Activated CD4-positive, alpha-beta T cell treated with anti-CD3 and anti-CD28 coated beads for 36 hours (primary cell): Measurements from ENCODE around the gene S100A13. TPM values are rescaled to one million over a fixed set of nuclear protein-coding genes. Genes with fewer than 3 reads are reported as not detected.
A peak's percentile ranks its signal among the peaks of the same experiment; 100 is the strongest.

Experiments
- ATAC-seq: fragments of 200-7000 bp; cut with Tn5 transposase; one replicate; pipeline ENCODE4 v1.10.0; 2021; ENCODE audit warnings: mild to moderate bottlenecking, moderate library complexity
- CTCF ChIA-PET: fragments of 350-600 bp; sonication (Branson Sonifier 250); formaldehyde crosslinking; loops from one replicate; lab custom pipeline; 2021; ENCODE audit warnings: antibody characterized with exemption; lab: Charles Lee
- POLR2A ChIA-PET: fragments of 350-600 bp; sonication (Branson Sonifier 250); formaldehyde crosslinking; loops from one replicate; lab custom pipeline; 2021; ENCODE audit warnings: antibody characterized with exemption, inconsistent platforms; lab: Charles Lee
- DNase-seq: peaks from one replicate; pipeline ENCODE4 v3.0.0-alpha.2; 2020
- H3K27ac Mint-ChIP-seq: one replicate; pipeline ENCODE4 v1.8.0; 2021; ENCODE audit warnings: mixed read lengths
- H3K27me3 Mint-ChIP-seq: one replicate; pipeline ENCODE4 v1.8.0; 2021; ENCODE audit warnings: mixed read lengths
- H3K36me3 Mint-ChIP-seq: one replicate; pipeline ENCODE4 v1.8.0; 2021; ENCODE audit warnings: low read depth, mixed read lengths
- H3K4me1 Mint-ChIP-seq: one replicate; pipeline ENCODE4 v1.8.0; 2021; ENCODE audit warnings: mixed read lengths
- H3K4me3 Mint-ChIP-seq: one replicate; pipeline ENCODE4 v1.8.0; 2021; ENCODE audit warnings: mild to moderate bottlenecking, moderate library complexity, mixed read lengths
- H3K9me3 Mint-ChIP-seq: one replicate; pipeline ENCODE4 v1.8.0; 2021; ENCODE audit warnings: low read depth, mixed read lengths
- intact Hi-C, 2 experiments: fragments of 100-400 bp; cut with DNase I in 1 of 2; cut with micrococcal nuclease in 1 of 2; formaldehyde crosslinking; loops; one replicate each; pipeline versions ENCODE4 v1.14.2 to v1.15.1; 2022 to 2024; cut with DNase I, micrococcal nuclease
- total RNA-seq, 2 experiments: library from RNA; stranded (reverse); gene quantifications; one replicate each; pipeline ENCODE4 v1.2.3, GENCODE V29; 2021

Gene S100A13
- total RNA-seq, 2 experiments from 2014 or later, result 5.4 TPM

DNA sequence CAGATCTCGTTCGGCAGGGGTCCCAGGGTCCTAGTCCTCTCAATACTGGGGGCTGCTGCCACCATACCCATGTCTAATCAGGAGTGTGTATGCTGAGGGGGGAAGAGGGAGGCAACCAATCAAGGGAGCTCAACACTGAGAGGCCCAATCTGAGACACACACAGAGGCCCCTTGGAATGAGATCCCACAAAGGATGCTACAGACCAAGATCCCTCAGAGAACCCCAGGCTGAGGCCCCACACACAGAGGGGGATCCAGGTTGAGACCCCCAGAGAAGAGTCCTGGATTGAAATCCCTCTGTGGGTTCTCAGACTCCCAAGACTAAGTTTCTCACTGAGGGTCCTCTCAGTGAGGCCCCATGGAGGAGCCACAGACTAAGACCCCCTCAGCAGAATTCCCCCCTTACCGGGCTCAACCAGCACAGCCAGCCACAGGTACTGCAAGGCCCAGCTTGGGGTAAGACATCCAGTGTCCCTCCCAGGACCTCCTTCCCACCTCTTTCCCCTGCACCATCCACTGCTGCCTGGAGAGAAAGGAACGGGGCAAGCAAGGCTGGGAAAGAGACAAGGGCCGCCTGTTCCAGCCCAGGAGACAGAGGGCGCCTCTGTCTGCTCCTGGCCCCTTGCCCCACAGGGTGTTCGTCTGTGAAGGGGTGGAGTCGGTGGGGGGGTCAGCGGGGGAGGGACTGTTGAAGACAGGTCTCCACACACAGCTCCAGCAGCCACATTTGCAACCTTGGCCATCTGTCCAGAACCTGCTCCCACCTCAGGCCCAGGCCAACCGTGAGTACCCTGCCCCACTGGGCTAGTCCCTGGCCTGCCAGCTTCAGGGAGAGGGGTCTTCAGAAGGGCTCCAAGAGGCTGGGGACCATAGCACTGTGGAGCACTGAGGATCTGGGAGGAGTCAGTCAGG lies 666 bp upstream of the S100A13 start, which contains the start of gene S100A1:
Gene S100A1 (plus strand): TSS at position 720 of the 912 bp plus-strand sequence. CDS start 2,088 bp downstream, outside the sequence.
- Mint-ChIP-seq H3K4me1 (peaks cover 20% of the 10 kb centered on the region), H3K27me3 (peaks cover 2% of the 10 kb centered on the region), H3K4me3 (no peak within 1 kb of the TSS), H3K27ac (no peak within 1 kb of the TSS), H3K36me3 (no peaks in the 10 kb centered on the region), H3K9me3 (no peaks in the 10 kb centered on the region)
- DNase-seq (no peak), ATAC-seq (no peak)
- ChIA-PET CTCF (interaction anchor here (0.8 to 7.1 kb wide), 7 partner anchors 10 to 117 kb away, joined by 3 to 60 read pairs (median 3); partner anchors contain the start of gene S100A14), POLR2A (interaction anchor here (0.7 kb wide), 1 partner anchor 12 kb away, joined by 3 read pairs; no protein-coding TSS in a partner anchor)
- intact Hi-C loops, result no loop called here

DNA sequence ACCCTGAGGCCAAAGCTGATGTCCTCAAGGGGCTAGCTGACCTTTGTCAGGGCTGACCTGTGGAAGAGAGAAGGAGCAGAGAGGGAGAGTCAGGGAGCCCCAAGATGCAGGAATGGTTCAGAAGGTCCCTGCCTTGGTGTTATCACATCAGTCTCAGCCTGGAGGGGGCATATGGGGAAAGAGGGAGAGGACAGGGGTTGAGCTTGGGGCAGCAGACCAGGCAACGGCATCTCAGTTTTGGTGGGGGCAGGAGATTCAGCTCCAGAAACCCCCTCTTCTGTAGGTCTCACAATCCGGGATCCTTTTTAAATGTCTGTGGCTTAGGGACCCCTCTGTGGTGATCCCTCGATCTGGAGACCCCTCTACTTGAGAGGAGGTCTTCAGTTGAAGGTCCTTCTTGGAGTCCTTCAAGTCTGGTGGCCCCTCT lies 815 bp downstream of the S100A13 start:
- ChIA-PET POLR2A (no interaction called here), CTCF (interaction anchor here (0.6 to 7.1 kb wide), 4 partner anchors 10 to 116 kb away, joined by 3 to 60 read pairs (median 4); partner anchors contain the start of gene S100A14)
- no peak for DNase-seq
- peaks cover 2% of the 10 kb centered on the region for H3K27me3 Mint-ChIP-seq
- no peak overlapping the region for H3K4me3 Mint-ChIP-seq
- no peaks in the 10 kb centered on the region for H3K9me3 Mint-ChIP-seq
- ATAC-seq, result no peak
- H3K4me1 Mint-ChIP-seq, result peaks cover 9% of the 10 kb centered on the region
- no peak overlapping the region for H3K27ac Mint-ChIP-seq
- no peaks in the 10 kb centered on the region for H3K36me3 Mint-ChIP-seq
- intact Hi-C loops, result no loop called here

DNA sequence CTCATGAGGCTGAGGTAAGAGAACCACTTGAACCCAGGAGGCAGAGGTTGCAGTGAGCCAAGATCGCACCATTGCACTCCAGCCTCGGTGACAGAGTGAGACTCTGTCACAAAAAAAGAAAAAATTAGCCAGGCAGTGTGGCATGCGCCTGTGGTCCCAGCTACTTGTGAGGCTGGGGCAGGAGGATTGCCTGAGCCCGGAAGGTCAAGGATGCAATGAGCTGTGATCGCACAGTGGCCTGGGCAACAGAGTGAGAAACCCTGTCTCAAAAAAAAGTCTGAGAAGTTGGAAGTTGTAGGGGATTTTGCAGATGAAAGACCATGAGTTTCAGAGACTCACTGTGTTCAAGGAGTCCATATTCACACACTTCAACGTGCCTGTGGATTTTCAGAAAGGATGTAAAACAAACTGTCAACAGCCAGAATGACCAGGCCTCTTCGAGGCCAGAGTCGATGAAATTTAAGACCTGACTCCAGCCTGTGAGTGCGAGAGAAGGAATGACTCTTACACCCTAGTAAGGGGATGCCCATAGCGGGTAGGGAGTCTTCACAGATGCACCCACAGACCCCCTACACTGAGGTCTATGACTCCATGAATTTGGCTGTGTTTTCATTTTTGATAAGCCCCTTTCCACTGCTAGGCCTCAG lies 2.2 kb downstream of the S100A13 start:
- DNase-seq (no peak), ATAC-seq (no peak)
- POLR2A ChIA-PET, result interaction anchor here (0.7 kb wide), 1 partner anchor 85 kb away, joined by 3 read pairs; no protein-coding TSS in a partner anchor
- intact Hi-C loops, result no loop called here
- Mint-ChIP-seq H3K27me3 (peaks cover 2% of the 10 kb centered on the region), H3K9me3 (no peaks in the 10 kb centered on the region), H3K36me3 (no peaks in the 10 kb centered on the region), H3K4me1 (no peaks in the 10 kb centered on the region), H3K27ac (no peak overlapping the region), H3K4me3 (no peak overlapping the region)
- CTCF ChIA-PET, result interaction anchor here (1.0 to 2.6 kb wide), 2 partner anchors 43 to 93 kb away, joined by 3 to 9 read pairs; no protein-coding TSS in a partner anchor

DNA sequence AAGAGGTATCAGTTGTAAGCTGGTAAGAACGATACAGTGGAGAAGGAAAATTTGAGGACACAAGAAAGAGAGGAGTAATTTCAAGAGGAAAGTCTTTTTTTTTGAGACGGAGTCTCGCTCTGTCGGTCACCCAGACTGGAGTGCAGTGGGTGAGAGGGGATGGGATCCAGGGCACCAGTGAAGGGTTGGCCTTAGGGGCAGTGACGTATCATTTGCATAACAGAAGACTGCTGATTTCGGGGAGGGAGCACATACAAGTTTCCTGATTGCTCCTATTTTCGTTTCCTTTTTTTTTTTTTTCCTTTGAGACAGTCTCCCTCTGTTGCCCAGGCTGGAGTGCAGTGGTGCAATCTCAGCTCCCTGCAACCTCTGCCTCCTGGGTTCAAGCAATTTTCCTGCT lies 4.2 kb downstream of the S100A13 start:
- Mint-ChIP-seq H3K27me3 (peaks cover 2% of the 10 kb centered on the region), H3K4me1 (no peaks in the 10 kb centered on the region), H3K4me3 (peak overlapping the region; percentile 17), H3K36me3 (no peaks in the 10 kb centered on the region), H3K27ac (no peak overlapping the region), H3K9me3 (no peaks in the 10 kb centered on the region)
- no peak for ATAC-seq
- POLR2A ChIA-PET, result no interaction called here
- intact Hi-C loops, result no loop called here
- CTCF ChIA-PET, result interaction anchor here (0.7 to 2.6 kb wide), 6 partner anchors 9 to 126 kb away, joined by 3 to 9 read pairs (median 4); partner anchors contain the start of gene CHTOP
- DNase-seq, result no peak

DNA sequence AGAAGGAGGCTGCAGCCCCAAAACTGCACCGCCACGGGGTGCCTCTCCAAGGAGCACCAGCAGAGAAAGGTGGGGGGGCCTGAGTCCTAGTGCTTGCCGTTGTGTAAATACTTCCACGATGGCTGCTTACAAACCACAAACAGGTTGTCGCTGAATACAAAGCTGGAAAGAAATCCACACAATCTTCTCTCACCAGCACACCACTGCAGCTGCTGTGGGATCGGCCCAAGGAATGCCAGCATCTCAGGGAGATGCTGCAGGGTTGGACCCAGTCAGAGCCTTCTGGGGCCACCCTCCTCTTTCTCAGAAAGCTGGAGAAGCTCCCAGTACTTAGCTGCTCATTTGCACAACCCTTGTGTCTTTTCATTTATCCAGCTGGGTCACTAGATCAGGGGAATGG lies 8.1 kb downstream of the S100A13 start:
- CTCF ChIA-PET, result interaction anchor here (0.6 to 6.5 kb wide), 12 partner anchors 10 to 368 kb away, joined by 3 to 60 read pairs (median 6); partner anchors contain the start of genes S100A1 and S100A13
- intact Hi-C loops, result loop anchor here in 1 of 2 experiments (5.0 kb wide), 1 partner anchor 87 kb away; no protein-coding TSS in a partner anchor
- POLR2A ChIA-PET, result no interaction called here
- H3K27ac Mint-ChIP-seq, result no peak overlapping the region
- H3K27me3 Mint-ChIP-seq, result no peaks in the 10 kb centered on the region
- DNase-seq (no peak), ATAC-seq (no peak)
- H3K4me1 Mint-ChIP-seq, result peaks cover 20% of the 10 kb centered on the region
- H3K36me3 Mint-ChIP-seq, result no peaks in the 10 kb centered on the region
- H3K9me3 Mint-ChIP-seq, result no peaks in the 10 kb centered on the region
- H3K4me3 Mint-ChIP-seq, result no peak overlapping the region

DNA sequence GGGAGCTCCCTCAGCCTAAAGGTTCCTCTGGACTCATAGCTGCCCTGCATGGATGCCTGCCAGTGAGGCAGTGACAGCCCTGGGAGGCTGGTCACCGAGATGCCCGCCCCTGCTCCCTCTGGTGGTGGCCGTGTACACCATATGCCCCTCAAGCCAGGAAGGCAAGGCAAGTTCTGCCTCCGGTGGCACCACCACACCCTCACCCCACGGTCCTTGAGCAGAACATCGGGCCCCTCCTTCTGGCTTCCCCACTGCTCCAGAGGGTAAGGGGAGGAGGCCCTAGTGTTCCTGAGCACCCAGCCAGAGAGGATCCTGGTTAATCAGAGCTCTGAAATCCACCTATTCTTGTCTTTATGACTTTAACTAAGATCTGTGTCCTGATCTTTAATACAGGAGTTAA lies 9.6 kb downstream of the S100A13 start:
- H3K27me3 Mint-ChIP-seq, result no peaks in the 10 kb centered on the region
- ChIA-PET CTCF (interaction anchor here (0.6 to 6.5 kb wide), 23 partner anchors 10 to 598 kb away, joined by 3 to 60 read pairs (median 5); partner anchors contain the start of genes S100A1, S100A13 and S100A5), POLR2A (interaction anchor here (0.7 kb wide), 1 partner anchor 368 kb away, joined by 3 read pairs; the partner anchor contains the start of gene RAB13)
- DNase-seq, result peak; percentile 90
- peak overlapping the region; percentile 58 for H3K27ac Mint-ChIP-seq
- no peak overlapping the region for H3K4me3 Mint-ChIP-seq
- no peaks in the 10 kb centered on the region for H3K9me3 Mint-ChIP-seq
- intact Hi-C loops, result loop anchor here (1.0 to 5.0 kb wide), 6 partner anchors 16 to 108 kb away; no protein-coding TSS in a partner anchor
- H3K4me1 Mint-ChIP-seq, result peaks cover 20% of the 10 kb centered on the region
- ATAC-seq, result peak; percentile 99
- no peaks in the 10 kb centered on the region for H3K36me3 Mint-ChIP-seq

DNA sequence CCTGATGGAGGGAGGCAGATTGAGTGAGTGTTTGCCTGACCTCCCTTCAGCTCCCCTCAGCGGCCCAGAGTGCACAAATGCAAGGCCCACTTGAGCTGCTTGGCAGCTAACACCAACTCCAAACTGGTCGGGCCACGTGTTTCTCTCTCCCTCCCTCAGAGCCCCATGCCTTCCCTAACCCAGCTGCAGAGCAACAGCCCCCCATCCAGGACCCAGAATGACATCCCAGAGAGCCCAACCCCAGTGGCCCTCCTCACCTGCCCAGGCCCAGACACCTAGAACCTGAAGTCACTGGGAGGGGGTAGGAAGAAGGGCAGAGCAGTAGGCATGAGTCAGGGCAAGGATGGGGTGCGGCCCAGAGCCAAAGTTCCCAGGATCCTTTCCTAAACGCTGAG lies 10.4 kb downstream of the S100A13 start:
- ATAC-seq (no peak), DNase-seq (no peak)
- Mint-ChIP-seq H3K27ac (peak overlapping the region; percentile 34), H3K4me3 (no peak overlapping the region), H3K9me3 (no peaks in the 10 kb centered on the region), H3K4me1 (peaks cover 20% of the 10 kb centered on the region), H3K36me3 (no peaks in the 10 kb centered on the region), H3K27me3 (no peaks in the 10 kb centered on the region)
- CTCF ChIA-PET, result interaction anchor here (0.6 to 6.5 kb wide), 12 partner anchors 10 to 107 kb away, joined by 3 to 60 read pairs (median 8); partner anchors contain the start of genes S100A1 and S100A13
- intact Hi-C loops, result loop anchor here (1.0 to 5.0 kb wide), 6 partner anchors 16 to 108 kb away; no protein-coding TSS in a partner anchor
- POLR2A ChIA-PET, result no interaction called here

DNA sequence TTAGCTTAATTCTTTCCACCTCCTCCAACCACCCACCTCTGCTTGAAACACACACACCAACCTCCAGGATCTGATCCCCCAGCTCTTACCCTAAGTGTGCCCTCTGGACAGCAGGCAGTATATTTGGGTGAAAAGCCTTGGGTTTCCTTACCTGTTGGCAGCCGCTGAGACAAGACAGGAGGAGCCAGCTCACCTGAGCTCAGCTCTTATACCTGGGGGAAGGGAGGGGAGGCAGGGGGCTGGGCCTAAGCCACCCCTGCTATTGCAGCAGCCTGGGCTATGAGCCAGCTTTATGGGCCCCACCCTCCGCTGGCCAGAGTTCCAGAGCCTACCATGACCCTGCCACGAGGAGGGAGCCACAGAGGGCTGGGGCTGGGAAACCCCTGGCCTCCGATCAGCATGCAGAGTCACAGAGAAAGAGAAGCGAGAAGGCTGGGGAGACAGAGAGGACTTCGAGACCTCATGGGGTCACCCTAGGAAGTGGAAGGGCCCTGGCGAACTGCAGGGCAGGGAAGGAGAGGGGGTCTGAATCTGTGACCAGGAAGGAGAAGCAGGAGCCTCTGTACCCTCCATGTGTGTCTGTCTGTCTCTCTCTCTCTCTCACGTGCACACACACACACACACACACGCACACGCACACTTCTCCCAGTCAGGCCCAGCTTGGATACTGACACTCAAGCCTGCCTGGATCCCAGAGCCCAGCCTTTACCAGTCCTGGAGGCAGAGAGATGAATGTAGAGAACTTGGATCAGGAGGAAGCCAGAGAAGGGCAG lies 11.0 kb downstream of the S100A13 start, which contains the start of gene S100A14:
Gene S100A14 (minus strand): TSS at position 182 of the 773 bp plus-strand sequence. CDS start 467 bp downstream, outside the sequence.
- DNase-seq, result no peak
- ATAC-seq, result no peak
- CTCF ChIA-PET, result interaction anchor here (0.6 to 6.5 kb wide), 12 partner anchors 9 to 107 kb away, joined by 3 to 60 read pairs (median 6); partner anchors contain the start of genes CHTOP, S100A1 and S100A13
- Mint-ChIP-seq H3K9me3 (no peaks in the 10 kb centered on the region), H3K27me3 (no peaks in the 10 kb centered on the region), H3K4me3 (no peak within 1 kb of the TSS), H3K4me1 (peaks cover 20% of the 10 kb centered on the region), H3K36me3 (no peaks in the 10 kb centered on the region), H3K27ac (peak within 1 kb of the TSS; percentile 39)
- POLR2A ChIA-PET, result no interaction called here
- intact Hi-C loops, result loop anchor here in 1 of 2 experiments (5.0 kb wide), 1 partner anchor 84 kb away; no protein-coding TSS in a partner anchor

DNA sequence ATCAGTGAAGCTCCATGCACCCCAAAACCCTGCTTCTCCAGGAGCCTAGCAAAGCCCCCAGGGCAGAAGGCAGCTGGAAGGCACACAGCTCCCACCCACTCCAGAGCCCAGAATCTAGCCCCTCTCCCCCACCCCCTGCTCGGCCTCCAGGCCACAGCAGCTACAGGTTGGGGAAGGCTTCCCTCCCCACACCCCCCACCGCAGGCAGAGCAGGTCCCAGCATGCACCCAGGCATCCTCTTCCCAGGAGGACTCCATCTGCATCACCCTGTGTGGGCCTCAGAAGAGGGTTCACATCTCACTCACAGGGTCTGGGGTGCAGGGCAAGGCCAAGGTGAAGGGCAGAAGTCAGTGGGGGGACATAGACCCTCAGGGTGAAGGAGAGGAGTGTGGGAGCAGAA lies 11.9 kb downstream of the S100A13 start:
- CTCF ChIA-PET, result interaction anchor here (0.6 to 6.5 kb wide), 7 partner anchors 8 to 106 kb away, joined by 3 to 60 read pairs (median 4); partner anchors contain the start of genes CHTOP, S100A1 and S100A13
- peaks cover 20% of the 10 kb centered on the region for H3K4me1 Mint-ChIP-seq
- POLR2A ChIA-PET, result no interaction called here
- intact Hi-C loops, result loop anchor here in 1 of 2 experiments (5.0 kb wide), 1 partner anchor 83 kb away; no protein-coding TSS in a partner anchor
- H3K27me3 Mint-ChIP-seq, result no peaks in the 10 kb centered on the region
- DNase-seq (no peak), ATAC-seq (no peak)
- no peak overlapping the region for H3K27ac Mint-ChIP-seq
- H3K36me3 Mint-ChIP-seq, result no peaks in the 10 kb centered on the region
- H3K4me3 Mint-ChIP-seq, result no peak overlapping the region
- H3K9me3 Mint-ChIP-seq, result no peaks in the 10 kb centered on the region

DNA sequence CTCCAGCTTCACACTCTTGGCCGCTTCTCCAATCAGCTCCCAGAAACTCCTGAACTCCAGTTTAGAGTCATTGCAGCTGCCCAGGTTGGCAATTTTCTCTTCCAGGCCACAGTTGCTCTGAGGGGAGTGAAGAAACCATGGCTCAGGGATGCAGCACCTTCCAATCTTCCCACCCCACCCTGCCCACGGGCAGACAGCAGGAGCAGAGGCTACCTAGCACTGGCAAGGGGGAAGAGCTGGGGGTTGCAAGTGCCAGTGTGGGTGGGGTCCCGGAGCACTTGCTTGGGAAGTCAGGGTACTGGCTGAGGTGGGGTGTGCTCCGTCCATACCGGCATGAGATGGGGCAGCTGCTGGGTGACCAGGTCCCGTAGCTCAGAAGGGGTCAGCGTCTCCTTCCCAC lies 12.4 kb downstream of the S100A13 start:
- no peak for DNase-seq
- H3K9me3 Mint-ChIP-seq, result no peaks in the 10 kb centered on the region
- ATAC-seq, result no peak
- no peaks in the 10 kb centered on the region for H3K27me3 Mint-ChIP-seq
- H3K4me3 Mint-ChIP-seq, result no peak overlapping the region
- no peaks in the 10 kb centered on the region for H3K36me3 Mint-ChIP-seq
- POLR2A ChIA-PET, result interaction anchor here (0.7 kb wide), 1 partner anchor 37 kb away, joined by 7 read pairs; no protein-coding TSS in a partner anchor
- intact Hi-C loops, result loop anchor here in 1 of 2 experiments (5.0 kb wide), 1 partner anchor 83 kb away; no protein-coding TSS in a partner anchor
- peaks cover 20% of the 10 kb centered on the region for H3K4me1 Mint-ChIP-seq
- CTCF ChIA-PET, result interaction anchor here (1.0 to 6.5 kb wide), 7 partner anchors 8 to 105 kb away, joined by 3 to 60 read pairs (median 4); partner anchors contain the start of genes S100A1 and S100A13
- H3K27ac Mint-ChIP-seq, result no peak overlapping the region
